GM12878 (cell line): ENCODE data around the gene COL25A1.

Experiments used
- CEBPB ChIP-seq, 2 experiments: fragments of 150-350 bp in 1 of 2; IDR thresholded peaks; 2 replicates each; pipeline ENCODE4 v1.6.1; 2012 to 2014; ENCODE audit warnings: low read depth in 2 of 2, low read length in 2 of 2, borderline replicate concordance in 1 of 2, inconsistent platforms in 1 of 2
- NFYB ChIP-seq: IDR thresholded peaks from 2 replicates; pipeline ENCODE4 v1.6.1; 2011; ENCODE audit warnings: low read depth, mild to moderate bottlenecking, low read length, improper control_type of control experiment, moderate library complexity; ENCODE audit not compliant: insufficient read depth
- POLR2A ChIP-seq: IDR thresholded peaks from 2 replicates; pipeline ENCODE4 v1.6.1; 2011; ENCODE audit warnings: low read depth, mild to moderate bottlenecking, low read length
- TCF7 ChIP-seq: IDR thresholded peaks from 2 replicates; pipeline ENCODE4 v1.6.1; 2014; ENCODE audit warnings: antibody characterized with exemption, borderline replicate concordance
- TF ChIP-seq, protein P1 (sequence below): fragments of 450-650 bp; IDR thresholded peaks from 2 replicates; pipeline ENCODE4 v1.6.1; 2017; ENCODE audit warnings: mild to moderate bottlenecking
- TF ChIP-seq, protein P2 (sequence below), 3 experiments: IDR thresholded peaks in 2 of 3; conservative IDR thresholded peaks in 1 of 3; 2 replicates each; pipeline ENCODE4 v1.5.1; 2011; ENCODE audit warnings: low read depth in 3 of 3, low read length in 3 of 3, mild to moderate bottlenecking in 3 of 3, control low read depth in 2 of 3, moderate library complexity in 2 of 3, inconsistent platforms in 1 of 3, mixed read lengths in 1 of 3; ENCODE audit not compliant: control insufficient read depth in 2 of 3, insufficient read depth in 1 of 3; ENCODE audit errors: extremely low read depth in 1 of 3

DNA sequence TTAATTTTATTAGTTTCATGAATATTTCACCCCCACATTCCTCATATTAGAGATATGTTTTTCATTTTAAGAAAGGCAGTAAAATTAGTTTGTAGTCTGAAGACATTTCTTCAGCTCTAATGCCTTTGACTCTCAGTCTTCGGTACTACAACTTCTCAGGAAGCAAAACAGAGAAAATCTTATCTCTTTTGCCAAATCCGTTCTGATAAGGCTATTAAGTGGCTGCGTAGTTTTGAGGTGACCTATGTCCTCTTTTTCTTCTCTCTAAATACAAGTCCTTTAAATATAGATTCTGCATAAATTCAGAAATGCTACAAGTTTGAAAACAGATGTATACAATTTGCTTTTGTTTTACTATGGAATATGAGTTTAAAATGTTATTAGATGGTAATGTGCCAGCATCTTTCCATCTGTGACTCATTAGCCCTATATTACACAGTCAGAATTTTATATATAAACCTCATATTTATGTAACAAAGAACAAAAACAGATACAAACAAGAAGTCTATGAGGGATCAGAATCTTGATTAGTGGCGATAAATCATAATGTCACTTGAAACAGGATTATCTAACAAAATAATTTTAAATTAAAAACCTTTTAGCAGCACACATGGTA is 358.4 kb downstream of the COL25A1 start:
- TF ChIP-seq CEBPB (IDR thresholded peaks at IDR 0.05; ENCODE audit: borderline replicate concordance in 1 of 2, low read depth in 2 of 2, low read length in 2 of 2), result no peak
- TF ChIP-seq NFYB, result no peak
- no peak for TF ChIP-seq POLR2A
- TF ChIP-seq, protein P1, sequence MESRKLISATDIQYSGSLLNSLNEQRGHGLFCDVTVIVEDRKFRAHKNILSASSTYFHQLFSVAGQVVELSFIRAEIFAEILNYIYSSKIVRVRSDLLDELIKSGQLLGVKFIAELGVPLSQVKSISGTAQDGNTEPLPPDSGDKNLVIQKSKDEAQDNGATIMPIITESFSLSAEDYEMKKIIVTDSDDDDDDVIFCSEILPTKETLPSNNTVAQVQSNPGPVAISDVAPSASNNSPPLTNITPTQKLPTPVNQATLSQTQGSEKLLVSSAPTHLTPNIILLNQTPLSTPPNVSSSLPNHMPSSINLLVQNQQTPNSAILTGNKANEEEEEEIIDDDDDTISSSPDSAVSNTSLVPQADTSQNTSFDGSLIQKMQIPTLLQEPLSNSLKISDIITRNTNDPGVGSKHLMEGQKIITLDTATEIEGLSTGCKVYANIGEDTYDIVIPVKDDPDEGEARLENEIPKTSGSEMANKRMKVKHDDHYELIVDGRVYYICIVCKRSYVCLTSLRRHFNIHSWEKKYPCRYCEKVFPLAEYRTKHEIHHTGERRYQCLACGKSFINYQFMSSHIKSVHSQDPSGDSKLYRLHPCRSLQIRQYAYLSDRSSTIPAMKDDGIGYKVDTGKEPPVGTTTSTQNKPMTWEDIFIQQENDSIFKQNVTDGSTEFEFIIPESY, result no peak
- no peak for TF ChIP-seq TCF7
- TF ChIP-seq, protein P2, sequence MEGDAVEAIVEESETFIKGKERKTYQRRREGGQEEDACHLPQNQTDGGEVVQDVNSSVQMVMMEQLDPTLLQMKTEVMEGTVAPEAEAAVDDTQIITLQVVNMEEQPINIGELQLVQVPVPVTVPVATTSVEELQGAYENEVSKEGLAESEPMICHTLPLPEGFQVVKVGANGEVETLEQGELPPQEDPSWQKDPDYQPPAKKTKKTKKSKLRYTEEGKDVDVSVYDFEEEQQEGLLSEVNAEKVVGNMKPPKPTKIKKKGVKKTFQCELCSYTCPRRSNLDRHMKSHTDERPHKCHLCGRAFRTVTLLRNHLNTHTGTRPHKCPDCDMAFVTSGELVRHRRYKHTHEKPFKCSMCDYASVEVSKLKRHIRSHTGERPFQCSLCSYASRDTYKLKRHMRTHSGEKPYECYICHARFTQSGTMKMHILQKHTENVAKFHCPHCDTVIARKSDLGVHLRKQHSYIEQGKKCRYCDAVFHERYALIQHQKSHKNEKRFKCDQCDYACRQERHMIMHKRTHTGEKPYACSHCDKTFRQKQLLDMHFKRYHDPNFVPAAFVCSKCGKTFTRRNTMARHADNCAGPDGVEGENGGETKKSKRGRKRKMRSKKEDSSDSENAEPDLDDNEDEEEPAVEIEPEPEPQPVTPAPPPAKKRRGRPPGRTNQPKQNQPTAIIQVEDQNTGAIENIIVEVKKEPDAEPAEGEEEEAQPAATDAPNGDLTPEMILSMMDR (IDR thresholded peaks at IDR 0.05 in 2 of 3, conservative IDR thresholded peaks at IDR 0.05 in 1 of 3; ENCODE audit: control insufficient read depth in 2 of 3, extremely low read depth in 1 of 3, insufficient read depth in 1 of 3, low read depth in 3 of 3, low read length in 3 of 3), result no peak
